Esophagus muscularis mucosa (tissue), 4 donors: Measurements from ENCODE around the gene COX4I1. TPM values are rescaled to one million over a fixed set of nuclear protein-coding genes. Genes with fewer than 3 reads are reported as not detected.

Source experiments
- DNase-seq: peaks from one replicate; pipeline ENCODE4 v3.0.0-alpha.2; 2017; ENCODE audit errors: extremely low spot score
- H3K27ac ChIP-seq, 4 donors: fragments of 200-600 bp; sonication (generic); replicated peaks in 1 of 4; 1 replicate in 3 of 4; 2 replicates in 1 of 4; pipeline ENCODE4 v1.5.1; 2016 to 2019; ENCODE audit warnings: mild to moderate bottlenecking in 1 of 4
- H3K27me3 ChIP-seq, 4 donors: fragments of 200-600 bp; sonication (generic); one replicate each; pipeline versions ENCODE4 v1.5.1 to v1.6.0; 2016 to 2019
- H3K36me3 ChIP-seq, 4 donors: fragments of 200-600 bp; sonication (generic); one replicate each; pipeline ENCODE4 v1.5.1; 2016 to 2019
- H3K4me1 ChIP-seq, 4 donors: fragments of 200-600 bp; sonication (generic); one replicate each; pipeline ENCODE4 v1.5.1; 2016 to 2019
- H3K4me3 ChIP-seq, 4 donors: fragments of 200-600 bp; sonication (generic); 1 replicate in 2 of 4; 2 replicates in 2 of 4; pipeline ENCODE4 v1.5.1; 2016 to 2019; ENCODE audit warnings: mild to moderate bottlenecking in 4 of 4, moderate library complexity in 1 of 4
- H3K9me3 ChIP-seq, 4 donors: fragments of 200-600 bp; sonication (generic); 1 replicate in 3 of 4; 2 replicates in 1 of 4; pipeline ENCODE4 v1.5.1; 2016 to 2019
- EP300 ChIP-seq: sonication (generic); formaldehyde crosslinking; IDR thresholded peaks from one replicate; pipeline ENCODE4 v1.6.1; 2017; ENCODE audit warnings: antibody characterized with exemption
- POLR2A ChIP-seq: fragments of 450-650 bp; IDR thresholded peaks from one replicate; pipeline ENCODE4 v1.6.1; 2017; ENCODE audit warnings: antibody characterized with exemption, moderate library complexity, mild to moderate bottlenecking, low read depth
- POLR2AphosphoS5 ChIP-seq, 2 donors: sonication (generic); formaldehyde crosslinking; IDR thresholded peaks; one replicate each; pipeline ENCODE4 v1.6.1; 2017; ENCODE audit warnings: antibody characterized with exemption in 2 of 2
- WGBS: methylation state at CpG from one replicate; pipeline ENCODE4 v1.1.5; 2018; 5-methylcytosine and 5-hydroxymethylcytosine counted together
- intact Hi-C: fragments of 100-400 bp; cut with DNase I; formaldehyde crosslinking; loops from one replicate; pipeline ENCODE4 v1.15.1; 2023
- total RNA-seq, 4 donors: library from RNA; depleted of rRNA; stranded (reverse); fragments of >200 nt; gene quantifications; one replicate each; pipeline versions ENCODE4 v1.1.0 to v1.2.1, GENCODE V29; 2016
- TF ChIP-seq, protein P1 (sequence below), 3 experiments: fragments of 200-600 bp in 2 of 3; fragments of 450-650 bp in 1 of 3; sonication (generic) in 2 of 3; IDR thresholded peaks; one replicate each; pipeline ENCODE4 v1.5.1; 2017 to 2019; ENCODE audit warnings: antibody characterized with exemption in 3 of 3, mild to moderate bottlenecking in 2 of 3, moderate library complexity in 1 of 3

The COX4I1 gene
- total RNA-seq, 4 donors from 2014 or later, result 555 to 640 (median 575) TPM

DNA sequence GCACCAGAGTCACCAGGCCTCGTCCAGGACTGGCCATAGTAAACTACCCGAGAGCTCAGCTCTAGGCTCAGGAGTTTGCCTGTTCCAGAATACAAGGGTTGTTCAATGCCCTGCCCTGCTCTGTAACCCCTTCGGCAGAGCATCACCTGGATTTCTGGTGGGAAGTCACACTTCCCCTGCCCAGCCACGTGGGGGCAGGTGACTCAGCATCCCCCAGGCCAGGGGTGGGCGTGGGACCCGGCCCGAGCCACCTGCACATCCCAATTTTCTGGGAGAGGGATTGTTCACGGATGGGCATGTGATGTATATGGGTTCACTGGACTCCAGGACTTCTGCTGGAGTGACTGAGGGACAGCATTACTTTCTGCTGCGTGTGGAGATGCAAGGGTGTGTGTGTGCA is 25.8 kb downstream of the COX4I1 start:
- no peak overlapping the region for H3K4me3 ChIP-seq
- TF ChIP-seq POLR2A, result no peak
- TF ChIP-seq EP300, result no peak
- TF ChIP-seq, protein P1, sequence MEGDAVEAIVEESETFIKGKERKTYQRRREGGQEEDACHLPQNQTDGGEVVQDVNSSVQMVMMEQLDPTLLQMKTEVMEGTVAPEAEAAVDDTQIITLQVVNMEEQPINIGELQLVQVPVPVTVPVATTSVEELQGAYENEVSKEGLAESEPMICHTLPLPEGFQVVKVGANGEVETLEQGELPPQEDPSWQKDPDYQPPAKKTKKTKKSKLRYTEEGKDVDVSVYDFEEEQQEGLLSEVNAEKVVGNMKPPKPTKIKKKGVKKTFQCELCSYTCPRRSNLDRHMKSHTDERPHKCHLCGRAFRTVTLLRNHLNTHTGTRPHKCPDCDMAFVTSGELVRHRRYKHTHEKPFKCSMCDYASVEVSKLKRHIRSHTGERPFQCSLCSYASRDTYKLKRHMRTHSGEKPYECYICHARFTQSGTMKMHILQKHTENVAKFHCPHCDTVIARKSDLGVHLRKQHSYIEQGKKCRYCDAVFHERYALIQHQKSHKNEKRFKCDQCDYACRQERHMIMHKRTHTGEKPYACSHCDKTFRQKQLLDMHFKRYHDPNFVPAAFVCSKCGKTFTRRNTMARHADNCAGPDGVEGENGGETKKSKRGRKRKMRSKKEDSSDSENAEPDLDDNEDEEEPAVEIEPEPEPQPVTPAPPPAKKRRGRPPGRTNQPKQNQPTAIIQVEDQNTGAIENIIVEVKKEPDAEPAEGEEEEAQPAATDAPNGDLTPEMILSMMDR (IDR thresholded peaks at IDR 0.05), result no peak
- 85% methylated on average over 9 of the region's 9 CpGs for WGBS
- H3K36me3 ChIP-seq, result no peaks in the 10 kb centered on the region
- H3K27ac ChIP-seq, result no peak overlapping the region
- intact Hi-C loops, result no loop called here
- peaks cover 7 to 21% (median 17%) of the 10 kb centered on the region in 4 donors for H3K4me1 ChIP-seq
- no peaks in the 10 kb centered on the region for H3K9me3 ChIP-seq
- DNase-seq, result no peak
- no peaks in the 10 kb centered on the region for H3K27me3 ChIP-seq

DNA sequence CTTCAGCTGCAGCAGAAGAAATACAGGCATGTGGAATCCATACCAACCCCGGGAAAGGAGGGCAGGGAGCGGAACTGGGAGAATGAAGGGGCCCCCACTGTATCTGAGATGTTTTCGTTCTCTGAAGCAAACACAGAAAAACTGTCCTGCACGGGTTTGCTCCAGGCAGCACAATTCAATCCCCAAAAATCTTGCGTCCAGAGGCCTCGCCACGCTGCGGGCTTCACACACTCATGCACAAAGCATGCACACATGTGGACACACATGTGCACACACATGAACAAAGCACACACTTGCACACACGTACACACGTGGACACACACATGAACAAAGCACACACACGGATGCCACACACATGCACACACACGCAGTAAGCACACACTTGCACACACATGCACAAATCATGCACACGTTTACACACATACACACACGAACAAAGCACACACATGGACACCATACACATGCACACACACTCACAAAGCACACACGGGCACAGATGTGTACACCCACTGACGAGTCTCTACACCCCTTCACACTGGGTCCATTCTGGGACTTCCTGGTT is 27.3 kb downstream of the COX4I1 start:
- Histone ChIP-seq H3K27me3 (no peaks in the 10 kb centered on the region), H3K4me1 (peaks cover under 1 to 12% (median 8%) of the 10 kb centered on the region in 4 donors), H3K36me3 (no peaks in the 10 kb centered on the region), H3K9me3 (no peaks in the 10 kb centered on the region), H3K4me3 (no peak overlapping the region), H3K27ac (no peak overlapping the region)
- intact Hi-C loops, result no loop called here
- TF ChIP-seq POLR2AphosphoS5 (IDR thresholded peaks at IDR 0.05) (no peak), EP300 (no peak), POLR2A (no peak)
- TF ChIP-seq, protein P1 (IDR thresholded peaks at IDR 0.05), result no peak
- no peak for DNase-seq
- WGBS, result 92% methylated on average over 16 of the region's 16 CpGs

DNA sequence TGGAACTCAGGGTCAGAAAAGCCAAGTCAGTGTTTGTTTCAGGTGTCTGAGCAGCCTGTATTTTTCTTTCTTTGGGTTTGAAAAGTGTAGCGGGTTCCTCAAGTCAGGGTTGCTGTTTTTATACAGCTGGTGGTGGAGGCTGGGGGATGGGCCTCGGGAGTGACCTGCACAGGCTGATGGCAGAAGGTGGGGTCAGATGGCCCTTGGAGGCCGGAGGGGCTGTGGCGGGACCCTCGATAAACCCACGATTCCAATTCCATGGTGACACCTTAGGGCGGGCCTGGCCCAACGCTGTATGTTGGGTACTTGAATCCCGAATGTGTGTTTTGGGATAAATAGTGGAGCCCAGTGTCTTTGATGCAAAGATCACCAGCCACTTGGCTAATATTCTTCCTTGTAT is 28.7 kb downstream of the COX4I1 start:
- intact Hi-C loops, result no loop called here
- no peak for DNase-seq
- no peak overlapping the region for H3K4me3 ChIP-seq
- H3K27me3 ChIP-seq, result peaks cover 0 to 3% (median 0%) of the 10 kb centered on the region in 4 donors
- H3K36me3 ChIP-seq, result no peaks in the 10 kb centered on the region
- H3K27ac ChIP-seq, result no peak overlapping the region
- TF ChIP-seq EP300 (no peak), POLR2AphosphoS5 (IDR thresholded peaks at IDR 0.05) (no peak), POLR2A (no peak)
- TF ChIP-seq, protein P1 (IDR thresholded peaks at IDR 0.05), result no peak
- no peaks in the 10 kb centered on the region for H3K9me3 ChIP-seq
- WGBS, result 68% methylated on average over 9 of the region's 9 CpGs
- peaks cover 0 to 18% (median 7%) of the 10 kb centered on the region in 4 donors for H3K4me1 ChIP-seq

DNA sequence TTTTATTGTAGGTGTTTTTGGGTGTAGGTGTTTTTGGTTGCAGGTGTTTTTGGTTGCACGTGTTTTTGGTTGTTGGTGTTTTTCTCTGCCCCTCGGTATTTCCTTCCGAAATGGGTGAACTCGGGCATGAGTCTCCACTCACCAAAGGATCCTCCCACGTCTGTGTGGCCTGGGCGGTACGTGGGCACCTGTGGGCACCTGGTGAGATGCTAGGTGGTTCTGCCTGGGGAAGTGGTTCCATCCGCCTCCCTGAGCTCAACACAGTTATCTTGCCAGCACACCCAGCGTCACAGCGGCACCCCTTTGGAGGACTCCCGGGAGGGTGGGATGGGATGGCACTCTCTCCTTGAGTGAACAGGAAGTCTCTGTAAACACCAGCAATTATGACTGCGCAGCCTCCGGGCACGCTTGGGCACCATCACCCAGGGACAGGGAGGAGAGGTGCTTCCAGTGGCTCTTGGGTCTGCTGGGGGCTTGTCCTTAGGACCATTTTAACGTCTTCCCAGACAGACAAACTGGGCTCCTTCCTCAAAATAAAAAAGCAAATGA is 29.8 kb downstream of the COX4I1 start:
- TF ChIP-seq, protein P1 (IDR thresholded peaks at IDR 0.05), result no peak
- no peak for TF ChIP-seq EP300
- no peak for TF ChIP-seq POLR2AphosphoS5 (IDR thresholded peaks at IDR 0.05)
- no peak for TF ChIP-seq POLR2A
- DNase-seq, result no peak
- Histone ChIP-seq H3K4me3 (no peak overlapping the region), H3K27me3 (peaks cover 0 to 9% (median 0%) of the 10 kb centered on the region in 4 donors), H3K36me3 (no peaks in the 10 kb centered on the region), H3K9me3 (no peaks in the 10 kb centered on the region), H3K4me1 (peaks cover 0 to 21% (median 7%) of the 10 kb centered on the region in 4 donors), H3K27ac (no peak overlapping the region)
- 70% methylated on average over 15 of the region's 15 CpGs for WGBS
- intact Hi-C loops, result no loop called here
